Measurements from ENCODE around the gene HS6ST2.

HS6ST2 gene

DNA sequence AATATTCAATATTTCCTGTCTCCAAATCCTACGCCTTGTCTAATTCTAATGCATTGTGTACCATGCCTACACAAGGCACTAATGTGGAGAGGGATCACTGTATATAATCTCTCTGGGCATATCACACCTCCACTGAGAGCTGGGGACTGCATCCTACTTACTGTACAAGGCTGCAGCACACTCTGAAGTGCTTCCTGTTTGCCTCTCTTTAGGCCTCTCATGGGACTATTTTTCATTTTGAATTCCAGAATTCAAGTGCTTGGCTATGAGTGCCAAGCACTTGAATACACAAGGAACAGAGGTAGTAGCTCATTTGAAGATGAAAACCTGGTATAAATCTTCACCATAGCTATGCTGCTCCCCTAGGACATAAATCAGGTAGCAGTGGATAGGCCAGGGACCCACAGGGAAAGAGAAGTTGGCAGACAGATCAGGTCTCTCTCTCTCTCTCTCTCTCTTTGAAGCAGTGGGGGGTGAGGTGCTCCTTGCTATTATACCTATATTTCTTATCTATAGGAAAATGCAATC, 239.9 kb downstream of the HS6ST2 start:
- TF ChIP-seq SIN3A (IDR thresholded peaks at IDR 0.05; ENCODE audit: borderline replicate concordance, insufficient read depth, low read length), result no peak
- TF ChIP-seq, protein P1, sequence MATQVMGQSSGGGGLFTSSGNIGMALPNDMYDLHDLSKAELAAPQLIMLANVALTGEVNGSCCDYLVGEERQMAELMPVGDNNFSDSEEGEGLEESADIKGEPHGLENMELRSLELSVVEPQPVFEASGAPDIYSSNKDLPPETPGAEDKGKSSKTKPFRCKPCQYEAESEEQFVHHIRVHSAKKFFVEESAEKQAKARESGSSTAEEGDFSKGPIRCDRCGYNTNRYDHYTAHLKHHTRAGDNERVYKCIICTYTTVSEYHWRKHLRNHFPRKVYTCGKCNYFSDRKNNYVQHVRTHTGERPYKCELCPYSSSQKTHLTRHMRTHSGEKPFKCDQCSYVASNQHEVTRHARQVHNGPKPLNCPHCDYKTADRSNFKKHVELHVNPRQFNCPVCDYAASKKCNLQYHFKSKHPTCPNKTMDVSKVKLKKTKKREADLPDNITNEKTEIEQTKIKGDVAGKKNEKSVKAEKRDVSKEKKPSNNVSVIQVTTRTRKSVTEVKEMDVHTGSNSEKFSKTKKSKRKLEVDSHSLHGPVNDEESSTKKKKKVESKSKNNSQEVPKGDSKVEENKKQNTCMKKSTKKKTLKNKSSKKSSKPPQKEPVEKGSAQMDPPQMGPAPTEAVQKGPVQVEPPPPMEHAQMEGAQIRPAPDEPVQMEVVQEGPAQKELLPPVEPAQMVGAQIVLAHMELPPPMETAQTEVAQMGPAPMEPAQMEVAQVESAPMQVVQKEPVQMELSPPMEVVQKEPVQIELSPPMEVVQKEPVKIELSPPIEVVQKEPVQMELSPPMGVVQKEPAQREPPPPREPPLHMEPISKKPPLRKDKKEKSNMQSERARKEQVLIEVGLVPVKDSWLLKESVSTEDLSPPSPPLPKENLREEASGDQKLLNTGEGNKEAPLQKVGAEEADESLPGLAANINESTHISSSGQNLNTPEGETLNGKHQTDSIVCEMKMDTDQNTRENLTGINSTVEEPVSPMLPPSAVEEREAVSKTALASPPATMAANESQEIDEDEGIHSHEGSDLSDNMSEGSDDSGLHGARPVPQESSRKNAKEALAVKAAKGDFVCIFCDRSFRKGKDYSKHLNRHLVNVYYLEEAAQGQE (IDR thresholded peaks at IDR 0.05; ENCODE audit: insufficient read depth in 1 of 2, low read depth in 2 of 2, low read length in 2 of 2), result no peak
- no peak for TF ChIP-seq TAF1 (IDR thresholded peaks at IDR 0.05; ENCODE audit: borderline replicate concordance, insufficient read depth, low read length)
- no peak for TF ChIP-seq FOXP2 (optimal IDR thresholded peaks at IDR 0.05; ENCODE audit: borderline replicate concordance, extremely low read depth, extremely low read length, insufficient read depth)
- TF ChIP-seq POLR2AphosphoS5 (IDR thresholded peaks at IDR 0.05; ENCODE audit: low read depth, low read length), result no peak

DNA sequence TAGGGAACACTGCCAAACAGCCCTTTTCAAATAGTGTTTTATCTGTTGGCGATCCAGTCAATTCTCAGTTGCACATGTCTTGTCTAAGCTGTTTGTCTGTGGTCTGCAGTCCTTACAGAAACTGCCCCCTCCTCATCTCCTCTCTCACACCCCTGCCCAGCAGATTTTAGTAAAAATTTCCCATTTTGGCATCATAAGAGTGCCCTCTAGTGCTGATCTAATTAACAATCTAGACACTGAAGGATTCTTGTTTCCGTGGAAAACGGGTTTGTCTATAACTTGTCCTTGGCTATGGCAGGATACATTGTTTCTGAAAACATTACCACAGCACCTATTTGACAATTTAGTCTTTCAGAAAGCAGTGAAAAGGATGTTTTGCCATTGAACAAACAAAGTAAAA, 242.4 kb downstream of the HS6ST2 start:
- TF ChIP-seq POLR2AphosphoS5 (IDR thresholded peaks at IDR 0.05; ENCODE audit: low read depth, low read length) (no peak), FOXP2 (optimal IDR thresholded peaks at IDR 0.05; ENCODE audit: borderline replicate concordance, extremely low read depth, extremely low read length, insufficient read depth) (no peak), TAF1 (IDR thresholded peaks at IDR 0.05; ENCODE audit: borderline replicate concordance, insufficient read depth, low read length) (no peak), SIN3A (IDR thresholded peaks at IDR 0.05; ENCODE audit: borderline replicate concordance, insufficient read depth, low read length) (no peak)
- TF ChIP-seq, protein P1 (IDR thresholded peaks at IDR 0.05; ENCODE audit: insufficient read depth in 1 of 2, low read depth in 2 of 2, low read length in 2 of 2), result no peak

- TF ChIP-seq, protein P1 (IDR thresholded peaks at IDR 0.05; ENCODE audit: insufficient read depth in 1 of 2, low read depth in 2 of 2, low read length in 2 of 2), result no peak
- TF ChIP-seq TAF1 (IDR thresholded peaks at IDR 0.05; ENCODE audit: borderline replicate concordance, insufficient read depth, low read length) (no peak), POLR2AphosphoS5 (IDR thresholded peaks at IDR 0.05; ENCODE audit: low read depth, low read length) (no peak), SIN3A (IDR thresholded peaks at IDR 0.05; ENCODE audit: borderline replicate concordance, insufficient read depth, low read length) (no peak), FOXP2 (optimal IDR thresholded peaks at IDR 0.05; ENCODE audit: borderline replicate concordance, extremely low read depth, extremely low read length, insufficient read depth) (no peak)
These were observed 243.5 kb downstream of the HS6ST2 start for GRCh38 chrX:132714913-132715312.

- TF ChIP-seq SIN3A (IDR thresholded peaks at IDR 0.05; ENCODE audit: borderline replicate concordance, insufficient read depth, low read length) (no peak), POLR2AphosphoS5 (IDR thresholded peaks at IDR 0.05; ENCODE audit: low read depth, low read length) (no peak)
These were observed 246.1 kb downstream of the HS6ST2 start for GRCh38 chrX:132712350-132712749.

DNA sequence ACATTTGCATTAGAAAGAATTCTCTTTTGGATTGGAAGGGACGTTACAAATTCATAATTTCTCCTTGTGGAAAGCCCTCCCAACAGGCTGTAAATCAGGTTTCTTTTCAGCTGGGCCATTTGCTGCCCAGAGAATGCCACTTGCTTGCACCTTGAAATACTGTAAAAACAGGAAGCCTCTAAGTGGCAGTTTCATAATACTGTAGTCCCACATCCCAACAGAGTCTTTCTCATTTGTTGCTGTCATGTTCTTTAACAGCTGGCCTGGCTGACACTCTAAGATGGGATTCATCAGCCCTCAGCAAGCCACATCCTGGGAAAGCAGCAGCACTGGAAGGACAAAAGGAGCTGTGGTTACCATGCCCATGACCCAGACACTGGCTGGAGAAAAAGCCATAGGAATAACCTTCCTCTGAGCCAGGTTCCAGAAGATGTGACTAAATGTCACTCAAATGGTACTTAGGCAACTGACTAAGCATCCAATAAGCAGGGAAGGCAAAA, 247.7 kb downstream of the HS6ST2 start:
- TF ChIP-seq POLR2AphosphoS5 (IDR thresholded peaks at IDR 0.05; ENCODE audit: low read depth, low read length) (no peak), TAF1 (IDR thresholded peaks at IDR 0.05; ENCODE audit: borderline replicate concordance, insufficient read depth, low read length) (no peak), SIN3A (IDR thresholded peaks at IDR 0.05; ENCODE audit: borderline replicate concordance, insufficient read depth, low read length) (no peak)
- TF ChIP-seq, protein P1 (IDR thresholded peaks at IDR 0.05; ENCODE audit: insufficient read depth in 1 of 2, low read depth in 2 of 2, low read length in 2 of 2), result no peak

Measured in PFSK-1 (cell line).